ENCODE data around the gene ATF1.

Gene ATF1

DNA sequence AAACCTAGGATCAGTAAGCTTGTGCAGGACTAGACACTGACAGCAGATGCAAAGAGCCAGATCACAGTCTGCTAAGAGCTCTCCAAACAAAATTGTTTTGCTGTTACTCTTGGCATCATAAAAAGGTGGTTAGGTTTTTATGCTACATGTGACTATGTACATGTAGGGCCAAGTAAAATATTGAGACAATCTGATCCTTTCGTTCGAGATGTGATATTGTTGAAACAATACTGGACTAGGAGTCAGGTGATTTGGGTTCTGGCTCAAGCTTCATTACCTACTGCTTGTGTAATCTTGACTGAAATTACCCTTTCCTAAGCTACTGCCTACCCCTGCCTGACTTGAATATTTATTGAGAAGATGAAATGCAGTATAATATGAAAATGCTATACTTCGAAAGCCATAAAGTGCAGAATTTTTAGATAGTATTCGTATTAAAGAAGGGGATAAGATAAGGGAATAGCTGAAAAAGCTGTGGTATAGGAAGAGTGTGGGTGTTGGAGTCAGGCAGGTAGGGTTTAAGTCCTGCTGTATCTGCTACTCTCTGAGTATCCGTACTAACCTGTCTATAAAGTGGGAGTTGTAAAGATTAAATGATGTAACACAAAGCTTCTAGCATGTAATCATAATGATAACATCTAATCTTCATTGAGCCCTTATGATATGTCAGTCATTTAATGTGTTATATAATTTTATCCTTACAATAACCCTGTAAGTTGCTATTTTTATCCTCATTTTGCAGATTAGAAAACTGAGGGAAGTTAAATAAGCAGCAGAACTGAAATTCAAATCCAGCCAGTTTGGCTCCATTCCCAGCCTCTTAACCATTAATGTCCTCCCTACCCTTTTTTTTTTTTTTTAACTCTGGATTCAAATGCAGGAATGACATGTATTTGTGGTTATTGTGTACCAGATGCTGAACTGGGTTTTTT lies 38.6 kb upstream of the ATF1 start:
- no peaks in the 10 kb centered on the region for H3K9me3 ChIP-seq (ENCODE audit: severe bottlenecking)
- H3K27ac ChIP-seq, result no peak overlapping the region
- no peaks in the 10 kb centered on the region for H3K27me3 ChIP-seq (ENCODE audit: insufficient read depth, low read depth, severe bottlenecking)
- H3K36me3 ChIP-seq, result peaks cover 37% of the 10 kb centered on the region
- no peak for DNase-seq
- H3K4me3 ChIP-seq (ENCODE audit: low read depth, low read length), result no peak overlapping the region
- TF ChIP-seq, protein P1, sequence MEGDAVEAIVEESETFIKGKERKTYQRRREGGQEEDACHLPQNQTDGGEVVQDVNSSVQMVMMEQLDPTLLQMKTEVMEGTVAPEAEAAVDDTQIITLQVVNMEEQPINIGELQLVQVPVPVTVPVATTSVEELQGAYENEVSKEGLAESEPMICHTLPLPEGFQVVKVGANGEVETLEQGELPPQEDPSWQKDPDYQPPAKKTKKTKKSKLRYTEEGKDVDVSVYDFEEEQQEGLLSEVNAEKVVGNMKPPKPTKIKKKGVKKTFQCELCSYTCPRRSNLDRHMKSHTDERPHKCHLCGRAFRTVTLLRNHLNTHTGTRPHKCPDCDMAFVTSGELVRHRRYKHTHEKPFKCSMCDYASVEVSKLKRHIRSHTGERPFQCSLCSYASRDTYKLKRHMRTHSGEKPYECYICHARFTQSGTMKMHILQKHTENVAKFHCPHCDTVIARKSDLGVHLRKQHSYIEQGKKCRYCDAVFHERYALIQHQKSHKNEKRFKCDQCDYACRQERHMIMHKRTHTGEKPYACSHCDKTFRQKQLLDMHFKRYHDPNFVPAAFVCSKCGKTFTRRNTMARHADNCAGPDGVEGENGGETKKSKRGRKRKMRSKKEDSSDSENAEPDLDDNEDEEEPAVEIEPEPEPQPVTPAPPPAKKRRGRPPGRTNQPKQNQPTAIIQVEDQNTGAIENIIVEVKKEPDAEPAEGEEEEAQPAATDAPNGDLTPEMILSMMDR (IDR thresholded peaks at IDR 0.05; ENCODE audit: low read depth, low read length), result no peak

DNA sequence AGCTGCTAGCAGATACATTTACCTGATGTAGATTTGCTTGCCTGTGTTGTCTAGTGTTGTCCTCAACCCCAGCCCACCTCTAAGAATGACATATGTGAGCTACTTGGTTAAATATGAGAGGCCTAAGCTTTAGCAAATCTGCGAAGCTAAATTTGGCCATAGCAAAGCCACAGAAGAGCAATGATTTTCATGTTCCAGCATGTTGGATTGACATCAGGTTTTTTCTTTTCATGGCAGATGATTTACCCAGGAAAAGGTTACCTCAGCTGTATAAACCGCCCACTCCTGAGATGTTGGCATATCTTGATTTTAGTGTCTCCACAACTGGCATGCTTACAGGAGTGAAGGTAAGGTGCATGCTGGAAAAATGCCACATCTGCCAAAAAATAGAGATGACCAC lies 36.4 kb upstream of the ATF1 start:
- no peak for DNase-seq
- H3K27me3 ChIP-seq (ENCODE audit: insufficient read depth, low read depth, severe bottlenecking), result no peaks in the 10 kb centered on the region
- H3K9me3 ChIP-seq (ENCODE audit: severe bottlenecking), result no peaks in the 10 kb centered on the region
- H3K36me3 ChIP-seq, result peaks cover 46% of the 10 kb centered on the region
- no peak overlapping the region for H3K27ac ChIP-seq
- no peak overlapping the region for H3K4me3 ChIP-seq (ENCODE audit: low read depth, low read length)
- TF ChIP-seq, protein P1 (IDR thresholded peaks at IDR 0.05; ENCODE audit: low read depth, low read length), result no peak

DNA sequence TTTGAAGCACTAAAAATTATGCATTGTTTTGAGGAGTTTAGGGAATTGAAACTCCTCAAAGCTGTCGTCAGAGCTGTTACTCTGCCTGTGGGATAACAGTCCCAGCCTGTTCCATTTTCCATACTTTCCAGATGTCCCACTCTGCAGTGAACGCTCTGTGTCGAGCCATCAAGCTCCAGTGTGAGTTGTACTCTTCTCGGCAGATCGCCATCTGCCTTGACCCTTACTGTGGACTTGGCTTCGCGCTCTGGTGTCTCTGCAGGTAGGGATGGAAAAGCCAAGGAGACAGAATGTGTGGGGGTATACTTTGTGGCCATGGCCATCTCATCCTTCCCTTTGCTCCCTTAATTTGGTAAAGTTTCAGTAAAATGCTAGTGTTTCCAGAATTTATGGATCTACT lies 35.5 kb upstream of the ATF1 start:
- TF ChIP-seq, protein P1 (IDR thresholded peaks at IDR 0.05; ENCODE audit: low read depth, low read length), result no peak
- Histone ChIP-seq H3K9me3 (ENCODE audit: severe bottlenecking) (no peaks in the 10 kb centered on the region), H3K4me3 (ENCODE audit: low read depth, low read length) (no peak overlapping the region), H3K27ac (no peak overlapping the region), H3K36me3 (peaks cover 42% of the 10 kb centered on the region), H3K27me3 (ENCODE audit: insufficient read depth, low read depth, severe bottlenecking) (no peaks in the 10 kb centered on the region)
- no peak for DNase-seq

DNA sequence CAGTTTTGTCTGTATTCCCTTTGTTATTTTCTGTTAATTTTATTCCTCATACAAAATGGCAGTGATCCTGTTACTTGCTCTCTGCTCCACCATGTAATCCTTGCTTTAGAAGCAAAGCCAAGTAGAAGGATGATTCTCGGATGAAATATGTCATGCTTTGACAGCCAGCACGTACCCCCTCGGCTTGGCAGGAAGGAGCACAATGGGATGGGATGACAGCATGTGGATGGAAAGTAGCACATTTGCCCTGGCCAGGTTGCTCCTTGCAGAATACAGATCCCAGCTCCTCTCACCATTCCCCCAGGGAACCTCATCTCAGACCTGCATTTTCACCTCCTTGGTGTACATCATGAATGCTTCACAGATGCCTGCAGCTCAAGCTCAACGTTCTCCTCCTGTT lies 35.1 kb upstream of the ATF1 start:
- H3K27ac ChIP-seq, result no peak overlapping the region
- no peak overlapping the region for H3K4me3 ChIP-seq (ENCODE audit: low read depth, low read length)
- H3K9me3 ChIP-seq (ENCODE audit: severe bottlenecking), result no peaks in the 10 kb centered on the region
- H3K36me3 ChIP-seq, result peaks cover 43% of the 10 kb centered on the region
- no peaks in the 10 kb centered on the region for H3K27me3 ChIP-seq (ENCODE audit: insufficient read depth, low read depth, severe bottlenecking)
- no peak for DNase-seq
- TF ChIP-seq, protein P1 (IDR thresholded peaks at IDR 0.05; ENCODE audit: low read depth, low read length), result no peak

DNA sequence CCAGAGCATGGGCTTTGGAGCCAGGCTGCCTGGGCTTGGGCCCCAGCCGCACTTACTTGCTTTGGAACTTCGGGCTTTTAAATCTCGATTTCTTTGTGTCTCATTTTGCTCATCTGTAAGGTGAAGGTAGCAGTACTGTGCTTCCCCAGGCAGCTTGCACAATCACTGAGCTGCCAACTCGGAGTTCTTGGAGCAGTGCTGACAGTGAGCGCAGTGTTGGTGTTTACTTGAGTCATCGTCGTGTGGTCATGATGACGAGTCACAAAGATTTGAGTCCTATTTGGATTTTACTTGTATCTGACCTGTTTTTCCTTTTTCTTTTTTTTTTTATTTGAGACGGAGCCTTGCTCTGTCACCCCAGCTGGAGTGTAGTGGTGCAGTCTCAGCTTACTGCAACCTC lies 31.3 kb upstream of the ATF1 start:
- Histone ChIP-seq H3K27me3 (ENCODE audit: insufficient read depth, low read depth, severe bottlenecking) (no peaks in the 10 kb centered on the region), H3K27ac (no peak overlapping the region), H3K36me3 (peaks cover 39% of the 10 kb centered on the region), H3K4me3 (ENCODE audit: low read depth, low read length) (no peak overlapping the region), H3K9me3 (ENCODE audit: severe bottlenecking) (no peaks in the 10 kb centered on the region)
- TF ChIP-seq, protein P1 (IDR thresholded peaks at IDR 0.05; ENCODE audit: low read depth, low read length), result no peak
- DNase-seq, result no peak

All from WERI-Rb-1 (cell line).